PC-3 (cell line): ENCODE measurements around the gene PDE6A. TPM values are rescaled to one million over a fixed set of nuclear protein-coding genes. Genes with fewer than 3 reads are reported as not detected.
A peak's percentile ranks its signal among the peaks of the same experiment; 100 is the strongest.

Experiments
- ATAC-seq: fragments of 200-7000 bp; cut with Tn5 transposase; 2 replicates; pipeline ENCODE4 v1.9.1; 2020; ENCODE audit warnings: mild to moderate bottlenecking, moderate library complexity
- BruUV-seq: library from RNA; stranded (reverse); fragments of 400-500 nt; replicated peaks from 2 replicates; lab custom pipeline; 2021; lab: Mats Ljungman, UMichigan
- CTCF ChIA-PET: fragments of 300-600 bp; sonication (Branson Sonifier 250); formaldehyde crosslinking; loops from one replicate; lab custom pipeline; 2022; ENCODE audit warnings: antibody characterized with exemption; lab: Charles Lee
- POLR2A ChIA-PET: fragments of 300-600 bp; sonication (Branson Sonifier 250); formaldehyde crosslinking; loops from one replicate; lab custom pipeline; 2022; ENCODE audit warnings: antibody characterized with exemption; ENCODE audit not compliant: unreplicated experiment; lab: Charles Lee
- DNase-seq: peaks from one replicate; pipeline ENCODE4 v3.0.0-alpha.2; 2015
- H2AFZ ChIP-seq: fragments of 300-600 bp; sonication (generic); 2 replicates; pipeline ENCODE4 v1.6.0; 2016; ENCODE audit warnings: antibody characterized with exemption, low read length
- H3F3A ChIP-seq: fragments of 300-600 bp; sonication (generic); one replicate; pipeline ENCODE4 v1.6.0; 2017; ENCODE audit warnings: antibody characterized with exemption, low read length, control low read depth, mild to moderate bottlenecking; ENCODE audit not compliant: unreplicated experiment
- H3K27ac ChIP-seq: fragments of 300-600 bp; sonication (generic); 2 replicates; pipeline ENCODE4 v1.5.1; 2016; ENCODE audit warnings: mild to moderate bottlenecking, low read length
- H3K27me3 ChIP-seq: fragments of 300-600 bp; sonication (generic); 2 replicates; pipeline ENCODE4 v1.6.1; 2016; ENCODE audit warnings: low read length, mixed read lengths
- H3K36me3 ChIP-seq: fragments of 300-600 bp; sonication (generic); 2 replicates; pipeline ENCODE4 v1.6.1; 2016; ENCODE audit warnings: low read depth, mixed run types, low read length, mixed read lengths
- H3K4me1 ChIP-seq: fragments of 300-600 bp; sonication (generic); 2 replicates; pipeline ENCODE4 v1.5.1; 2016; ENCODE audit warnings: low read length; ENCODE audit not compliant: insufficient read depth
- H3K4me2 ChIP-seq: fragments of 300-600 bp; sonication (generic); 2 replicates; pipeline ENCODE4 v1.6.0; 2016; ENCODE audit warnings: low read length
- H3K4me3 ChIP-seq: fragments of 300-600 bp; sonication (generic); 2 replicates; pipeline ENCODE4 v1.5.1; 2016; ENCODE audit warnings: mild to moderate bottlenecking, low read length, mixed read lengths
- H3K79me2 ChIP-seq: fragments of 300-600 bp; sonication (generic); 2 replicates; pipeline ENCODE4 v1.6.1; 2017; ENCODE audit warnings: low read length, mixed read lengths
- H3K9ac ChIP-seq: fragments of 300-600 bp; sonication (generic); 2 replicates; pipeline ENCODE4 v1.6.0; 2016; ENCODE audit warnings: mild to moderate bottlenecking, low read length
- H3K9me2 ChIP-seq: fragments of 300-600 bp; sonication (generic); replicated peaks from 2 replicates; pipeline ENCODE4 v1.6.1; 2016; ENCODE audit warnings: mixed run types, low read length, mixed read lengths
- H3K9me3 ChIP-seq: fragments of 300-600 bp; sonication (generic); 2 replicates; pipeline ENCODE4 v1.6.1; 2016; ENCODE audit warnings: low read length, mixed read lengths
- H4K20me1 ChIP-seq: fragments of 300-600 bp; sonication (generic); 2 replicates; pipeline ENCODE4 v1.6.1; 2016; ENCODE audit warnings: low read length, mixed read lengths
- CTCF ChIP-seq: fragments of 300-600 bp; sonication (generic); conservative IDR thresholded peaks from 2 replicates; pipeline ENCODE4 v1.5.1; 2017; ENCODE audit warnings: antibody characterized with exemption, low read depth, mild to moderate bottlenecking, low read length
- EZH2 ChIP-seq: fragments of 300-600 bp; sonication (generic); IDR thresholded peaks from one replicate; pipeline ENCODE4 v1.6.1; 2017; ENCODE audit warnings: antibody characterized with exemption, mild to moderate bottlenecking, low read length; ENCODE audit not compliant: unreplicated experiment
- EZH2phosphoT487 ChIP-seq: fragments of 300-600 bp; sonication (generic); IDR thresholded peaks from 2 replicates; pipeline ENCODE4 v1.6.1; 2018; ENCODE audit warnings: mild to moderate bottlenecking, antibody characterized with exemption, low read length, borderline replicate concordance
- intact Hi-C: fragments of 100-400 bp; cut with micrococcal nuclease; formaldehyde crosslinking; loops from 2 replicates; pipeline ENCODE4 v1.9.0; 2023
- total RNA-seq: library from RNA; depleted of rRNA; stranded (reverse); fragments of >200 nt; gene quantifications from 2 replicates; pipeline ENCODE4 v1.2.3, GENCODE V29; 2014

The PDE6A gene
- total RNA-seq, 1 experiment from 2014 or later, result not detected

- Histone ChIP-seq H3K27ac (peak overlapping the region; percentile 56), H3K36me3 (no peaks in the 10 kb centered on the region), H3K79me2 (peaks cover 6% of the 10 kb centered on the region; the same call in 1 of the 2 replicates), H3K4me1 (peaks cover 31% of the 10 kb centered on the region), H2AFZ (peak overlapping the region; percentile 81), H3K4me3 (peak overlapping the region; percentile 78), H3K9ac (peak overlapping the region; percentile 63), H4K20me1 (no peaks in the 10 kb centered on the region), H3F3A (no peaks in the 10 kb centered on the region), H3K27me3 (no peaks in the 10 kb centered on the region), H3K9me3 (no peaks in the 10 kb centered on the region), H3K9me2 (no peaks in the 10 kb centered on the region), H3K4me2 (peak overlapping the region; percentile 92)
- DNase-seq (peak; percentile 84), ATAC-seq (peak; percentile 3)
- POLR2A ChIA-PET, result interaction anchor here (0.6 to 1.1 kb wide), 3 partner anchors 32 to 106 kb away, joined by 3 to 7 read pairs (median 4); no protein-coding TSS in a partner anchor
- CTCF ChIA-PET, result interaction anchor here (0.6 to 4.6 kb wide), 13 partner anchors 20 to 303 kb away, joined by 3 to 36 read pairs (median 7); no protein-coding TSS in a partner anchor
- intact Hi-C loops, result loop anchor here (1.0 kb wide), 3 partner anchors 20 to 57 kb away; no protein-coding TSS in a partner anchor
- TF ChIP-seq EZH2 (no peak), CTCF (peak; percentile 97), EZH2phosphoT487 (no peak)
- BruUV-seq, result no TSS peak
These were observed 15.0 kb upstream of the PDE6A start for GRCh38 chr5:149959406-149960236.

GRCh38 chr5:149957855-149958254 is 13.3 kb upstream of the PDE6A start:
- Histone ChIP-seq H3K27me3 (no peaks in the 10 kb centered on the region), H2AFZ (no peak overlapping the region), H3K9ac (no peak overlapping the region), H3F3A (no peaks in the 10 kb centered on the region), H3K4me3 (no peak overlapping the region), H3K27ac (no peak overlapping the region), H3K79me2 (peaks cover 6% of the 10 kb centered on the region; the same call in 1 of the 2 replicates), H3K9me2 (no peaks in the 10 kb centered on the region), H4K20me1 (no peaks in the 10 kb centered on the region), H3K9me3 (no peaks in the 10 kb centered on the region), H3K4me1 (peaks cover 31% of the 10 kb centered on the region), H3K4me2 (no peak overlapping the region), H3K36me3 (no peaks in the 10 kb centered on the region)
- TF ChIP-seq CTCF, result no peak
- no peak for TF ChIP-seq EZH2
- no peak for TF ChIP-seq EZH2phosphoT487
- ChIA-PET CTCF (interaction anchor here (0.6 to 1.5 kb wide), 3 partner anchors 21 to 120 kb away, joined by 3 to 4 read pairs (median 3); no protein-coding TSS in a partner anchor), POLR2A (interaction anchor here (0.6 kb wide), 1 partner anchor 42 kb away, joined by 3 read pairs; the partner anchor contains the start of gene TIGD6)
- no peak for ATAC-seq
- intact Hi-C loops, result no loop called here
- DNase-seq, result peak; percentile 18
- BruUV-seq, result no TSS peak
